Putamen (tissue), 1 donor: ENCODE measurements around the gene FMNL3.

Source experiments
- DNase-seq: peaks from one replicate; pipeline ENCODE4 v3.0.0-alpha.2; 2016; ENCODE audit warnings: low spot score

Gene FMNL3

GRCh38 chr12:49603721-49604120, 103.5 kb downstream of the FMNL3 start:
- no peak for DNase-seq

- DNase-seq = no peak
Observed at GRCh38 chr12:49599961-49600360, 107.2 kb downstream of the FMNL3 start.

GRCh38 chr12:49598527-49598926, 108.7 kb downstream of the FMNL3 start:
- DNase-seq = no peak

- no peak for DNase-seq
Observed at GRCh38 chr12:49588721-49589516, 118.3 kb downstream of the FMNL3 start.

- DNase-seq = no peak
Observed at GRCh38 chr12:49588281-49588680, 118.9 kb downstream of the FMNL3 start.

- no peak for DNase-seq
Observed at GRCh38 chr12:49587174-49587908, 119.9 kb downstream of the FMNL3 start.
